ENCODE measurements around the gene C2CD2.

DNA sequence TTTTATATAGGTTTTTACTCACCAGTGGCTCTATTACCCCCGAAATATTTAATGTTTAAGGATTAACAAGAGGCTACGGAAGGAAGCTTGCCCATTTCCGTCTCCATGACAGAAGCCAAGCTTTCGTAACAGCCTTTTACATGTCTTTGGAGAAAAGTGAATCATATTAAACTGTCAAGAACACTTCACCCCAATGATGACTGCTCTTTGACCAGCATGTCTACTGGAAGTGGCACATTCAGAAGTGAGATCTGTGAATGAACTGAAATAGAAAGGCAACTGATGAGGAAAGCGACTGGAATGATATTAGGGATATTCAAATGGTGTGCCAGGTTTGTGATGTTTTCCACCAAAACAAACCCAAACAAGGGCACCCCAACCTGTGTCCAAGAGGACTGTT lies 66.2 kb downstream of the C2CD2 start:
- no peak for TF ChIP-seq CTCF (IDR thresholded peaks at IDR 0.05)
- no peak for TF ChIP-seq POLR2A (IDR thresholded peaks at IDR 0.05)
